ENCODE measurements around the gene NUP50.

Gene NUP50

DNA sequence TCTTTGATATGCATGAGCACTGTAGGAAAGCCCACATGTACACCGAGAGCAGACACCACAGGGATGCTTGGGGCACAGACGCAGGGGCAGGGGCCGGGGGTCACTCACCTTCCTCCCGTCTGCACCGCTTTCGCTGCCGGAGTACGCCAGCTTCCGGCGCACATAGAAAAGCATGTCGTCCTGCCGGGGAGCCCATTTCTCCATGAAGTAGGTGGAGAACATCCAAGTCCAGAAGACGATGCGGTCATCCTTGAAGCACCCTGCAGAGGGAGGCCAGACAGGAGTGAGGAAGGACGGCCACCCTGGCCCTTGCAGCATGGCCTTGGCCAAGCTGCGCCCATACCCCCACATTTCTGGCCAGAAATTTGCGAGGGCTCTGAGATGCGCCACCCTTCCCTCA, 48.1 kb downstream of the NUP50 start:
- CTCF ChIA-PET = interaction anchor here (0.7 kb wide), 1 partner anchor 91 kb away, joined by 3 read pairs; no protein-coding TSS in a partner anchor

DNA sequence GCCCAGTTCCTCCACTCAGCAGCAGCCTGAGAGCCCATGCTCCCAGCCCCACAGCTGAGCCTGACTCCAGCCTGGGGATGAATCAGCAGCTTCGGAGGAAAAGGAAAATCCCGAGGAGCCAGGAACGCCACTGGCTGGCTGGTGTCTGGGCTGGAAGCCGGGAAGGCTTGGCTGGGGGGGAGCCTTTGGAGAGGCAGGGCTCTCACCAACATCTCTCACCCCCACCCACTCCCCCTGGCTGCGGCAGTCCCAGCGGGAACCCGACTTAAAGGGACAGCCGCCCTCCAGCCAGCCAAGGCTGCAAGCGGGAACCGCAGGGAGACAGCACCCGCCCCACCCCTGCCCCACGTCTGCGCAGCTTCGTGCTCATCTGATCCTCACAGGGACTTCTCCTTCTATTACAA, 48.6 kb downstream of the NUP50 start:
- CTCF ChIA-PET = interaction anchor here (0.7 kb wide), 1 partner anchor 92 kb away, joined by 3 read pairs; no protein-coding TSS in a partner anchor
- POLR2A ChIA-PET = no interaction called here
- no peak for DNase-seq (ENCODE audit: extremely low spot score)
- TF ChIP-seq, protein P1, sequence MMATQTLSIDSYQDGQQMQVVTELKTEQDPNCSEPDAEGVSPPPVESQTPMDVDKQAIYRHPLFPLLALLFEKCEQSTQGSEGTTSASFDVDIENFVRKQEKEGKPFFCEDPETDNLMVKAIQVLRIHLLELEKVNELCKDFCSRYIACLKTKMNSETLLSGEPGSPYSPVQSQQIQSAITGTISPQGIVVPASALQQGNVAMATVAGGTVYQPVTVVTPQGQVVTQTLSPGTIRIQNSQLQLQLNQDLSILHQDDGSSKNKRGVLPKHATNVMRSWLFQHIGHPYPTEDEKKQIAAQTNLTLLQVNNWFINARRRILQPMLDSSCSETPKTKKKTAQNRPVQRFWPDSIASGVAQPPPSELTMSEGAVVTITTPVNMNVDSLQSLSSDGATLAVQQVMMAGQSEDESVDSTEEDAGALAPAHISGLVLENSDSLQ (IDR thresholded peaks at IDR 0.05) = no peak
- no peak for TF ChIP-seq LEF1 (IDR thresholded peaks at IDR 0.05; ENCODE audit: borderline replicate concordance)
- TF ChIP-seq FOXM1 (IDR thresholded peaks at IDR 0.05; ENCODE audit: borderline replicate concordance) = no peak
- no peak for TF ChIP-seq HDGF (IDR thresholded peaks at IDR 0.05; ENCODE audit: borderline replicate concordance)
- no peak for TF ChIP-seq ZNF384 (IDR thresholded peaks at IDR 0.05)
- no peak for TF ChIP-seq BHLHE40 (IDR thresholded peaks at IDR 0.05; ENCODE audit: borderline replicate concordance)
- TF ChIP-seq CTBP1 (IDR thresholded peaks at IDR 0.05; ENCODE audit: borderline replicate concordance) = no peak
- TF ChIP-seq L3MBTL2 (conservative IDR thresholded peaks at IDR 0.05) = no peak
- TF ChIP-seq ELF4 (IDR thresholded peaks at IDR 0.05) = no peak
- no peak for TF ChIP-seq NFRKB (IDR thresholded peaks at IDR 0.05)
- TF ChIP-seq FOXA1 (IDR thresholded peaks at IDR 0.05) = no peak
- no peak for TF ChIP-seq FOXK2 (IDR thresholded peaks at IDR 0.05)
- TF ChIP-seq ARNT (IDR thresholded peaks at IDR 0.05) = no peak
- no peak for TF ChIP-seq SP1 (IDR thresholded peaks at IDR 0.05)
- TF ChIP-seq SUZ12 (IDR thresholded peaks at IDR 0.05) = no peak
- no peak for TF ChIP-seq TARDBP (IDR thresholded peaks at IDR 0.05)

More for the DNA sequence above, 48.1 kb downstream of the NUP50 start:
- TF ChIP-seq LEF1 (IDR thresholded peaks at IDR 0.05; ENCODE audit: borderline replicate concordance) (no peak), NFRKB (IDR thresholded peaks at IDR 0.05) (no peak), SP1 (IDR thresholded peaks at IDR 0.05) (no peak)
- DNase-seq (ENCODE audit: extremely low spot score) = no peak
- POLR2A ChIA-PET = no interaction called here

DNA sequence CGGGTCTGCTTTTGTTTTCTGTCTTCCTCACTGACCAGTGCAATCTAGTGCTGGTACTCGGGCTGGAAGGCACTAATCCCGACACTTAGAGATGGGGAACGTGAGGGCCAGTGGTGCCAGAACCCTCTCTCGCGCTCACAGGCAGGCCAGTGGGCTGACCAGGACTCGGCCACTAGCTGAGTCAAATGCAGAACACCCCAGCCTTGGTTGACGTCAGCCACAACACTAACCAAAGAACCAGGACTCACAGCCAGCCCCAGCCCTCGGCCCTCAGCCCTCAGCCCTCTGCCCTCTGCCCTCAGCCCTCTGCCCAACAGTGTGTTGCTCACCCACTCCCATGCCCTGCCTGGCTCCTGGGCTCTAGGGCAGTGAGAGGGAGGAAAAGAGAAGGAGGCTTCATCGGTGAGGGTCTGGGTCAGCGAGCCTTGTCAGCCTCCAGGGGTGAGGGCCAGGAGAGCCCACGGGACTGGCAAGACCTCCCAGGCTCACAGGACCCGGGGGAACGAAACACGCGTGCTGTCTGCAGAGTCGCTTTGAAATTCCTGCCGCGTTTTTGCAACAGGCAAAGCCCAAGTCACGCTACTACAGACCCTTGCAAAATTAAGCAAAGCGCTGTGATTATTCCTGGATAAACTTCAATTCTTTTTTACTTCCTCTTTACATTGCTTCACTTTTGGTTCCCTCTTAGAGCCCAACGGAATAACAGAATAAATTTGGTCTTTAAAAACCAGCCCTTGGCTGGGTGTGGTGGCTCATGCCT, 49.4 kb downstream of the NUP50 start:
- ChIA-PET POLR2A (no interaction called here), CTCF (no interaction called here)
- no peak for DNase-seq (ENCODE audit: extremely low spot score)
- no peak for TF ChIP-seq TARDBP (IDR thresholded peaks at IDR 0.05)
- no peak for TF ChIP-seq FOXK2 (IDR thresholded peaks at IDR 0.05)
- no peak for TF ChIP-seq FOXM1 (IDR thresholded peaks at IDR 0.05; ENCODE audit: borderline replicate concordance)
- no peak for TF ChIP-seq ELF4 (IDR thresholded peaks at IDR 0.05)
- no peak for TF ChIP-seq CTBP1 (IDR thresholded peaks at IDR 0.05; ENCODE audit: borderline replicate concordance)
- no peak for TF ChIP-seq L3MBTL2 (conservative IDR thresholded peaks at IDR 0.05)
- TF ChIP-seq, protein P1 (IDR thresholded peaks at IDR 0.05) = no peak
- no peak for TF ChIP-seq NFRKB (IDR thresholded peaks at IDR 0.05)
- no peak for TF ChIP-seq SP1 (IDR thresholded peaks at IDR 0.05)
- TF ChIP-seq BHLHE40 (IDR thresholded peaks at IDR 0.05; ENCODE audit: borderline replicate concordance) = no peak
- TF ChIP-seq ZNF384 (IDR thresholded peaks at IDR 0.05) = no peak
- no peak for TF ChIP-seq FOXA1 (IDR thresholded peaks at IDR 0.05)
- TF ChIP-seq ARNT (IDR thresholded peaks at IDR 0.05) = no peak
- TF ChIP-seq LEF1 (IDR thresholded peaks at IDR 0.05; ENCODE audit: borderline replicate concordance) = no peak

DNA sequence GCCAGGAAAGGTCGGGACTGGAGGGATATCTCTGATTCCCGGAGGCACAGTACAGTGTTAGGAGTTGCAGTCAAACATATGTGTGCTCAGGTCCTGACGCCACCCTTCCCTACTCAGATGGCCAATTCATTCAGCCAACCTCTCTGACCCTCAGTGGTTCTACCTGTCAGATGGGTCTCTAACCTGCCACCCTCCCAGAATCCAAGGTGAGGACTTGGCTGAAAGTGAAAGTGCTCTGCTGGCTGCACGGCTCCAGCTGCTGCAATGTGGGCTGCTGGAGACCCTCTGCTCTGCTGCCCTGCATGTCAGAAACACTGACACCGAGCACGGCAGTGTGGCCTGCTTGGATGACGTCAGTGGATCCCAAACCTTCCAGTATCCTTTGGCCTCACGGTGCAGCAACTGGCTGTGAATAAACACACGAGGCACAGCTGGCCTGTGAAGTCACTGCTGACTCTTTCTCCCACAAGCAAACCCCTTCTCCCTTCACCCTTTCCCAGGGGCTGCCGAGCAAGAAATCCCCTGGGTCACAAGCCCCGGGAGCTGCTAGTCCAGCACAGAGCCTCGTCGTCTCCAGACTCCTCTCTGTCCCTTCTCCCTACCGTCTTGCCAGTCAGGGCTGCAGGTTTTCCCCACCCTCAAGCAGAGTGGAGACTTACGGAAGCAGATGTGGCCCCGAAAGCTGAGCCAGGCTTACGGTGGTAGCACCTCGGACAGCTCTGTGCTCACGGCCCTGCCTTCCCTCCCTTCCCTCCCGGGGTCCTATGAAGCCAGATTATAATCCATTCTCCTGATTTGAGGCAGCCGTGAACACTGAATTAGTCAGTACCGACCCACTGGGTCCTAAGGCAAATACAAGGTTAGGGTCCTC, 52.6 kb downstream of the NUP50 start:
- ChIA-PET POLR2A (no interaction called here), CTCF (no interaction called here)

DNA sequence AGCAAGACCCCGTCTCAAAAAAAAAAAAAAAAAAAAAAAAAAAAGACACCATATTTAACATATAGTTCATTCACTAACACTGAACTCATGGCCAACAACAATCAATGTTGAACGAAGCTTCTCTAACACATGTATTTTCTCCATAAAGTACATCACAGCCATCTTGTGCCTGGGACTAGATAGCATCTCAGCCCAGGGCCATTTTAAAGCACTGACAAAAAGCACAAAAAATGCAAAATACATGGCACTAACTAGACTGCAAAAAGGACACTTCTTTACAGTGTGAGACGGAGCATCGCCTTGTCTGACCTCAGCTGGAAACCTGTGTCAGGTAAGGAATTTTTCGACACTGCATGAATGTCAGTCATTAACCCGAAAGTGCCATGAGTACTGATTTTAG, 53.6 kb downstream of the NUP50 start:
- CTCF ChIA-PET = no interaction called here
- no peak for TF ChIP-seq NFRKB (IDR thresholded peaks at IDR 0.05)
- no peak for TF ChIP-seq FOXK2 (IDR thresholded peaks at IDR 0.05)
- DNase-seq (ENCODE audit: extremely low spot score) = no peak
- POLR2A ChIA-PET = no interaction called here

More for the DNA sequence above, 52.6 kb downstream of the NUP50 start:
- TF ChIP-seq HDGF (IDR thresholded peaks at IDR 0.05; ENCODE audit: borderline replicate concordance) = no peak
- no peak for TF ChIP-seq ZNF384 (IDR thresholded peaks at IDR 0.05)
- no peak for TF ChIP-seq SUZ12 (IDR thresholded peaks at IDR 0.05)
- TF ChIP-seq SP1 (IDR thresholded peaks at IDR 0.05) = no peak
- no peak for TF ChIP-seq L3MBTL2 (conservative IDR thresholded peaks at IDR 0.05)
- TF ChIP-seq, protein P1 (IDR thresholded peaks at IDR 0.05) = no peak
- TF ChIP-seq LEF1 (IDR thresholded peaks at IDR 0.05; ENCODE audit: borderline replicate concordance) = no peak
- no peak for TF ChIP-seq ARNT (IDR thresholded peaks at IDR 0.05)
- TF ChIP-seq TARDBP (IDR thresholded peaks at IDR 0.05) = no peak
- no peak for TF ChIP-seq FOXM1 (IDR thresholded peaks at IDR 0.05; ENCODE audit: borderline replicate concordance)
- TF ChIP-seq FOXK2 (IDR thresholded peaks at IDR 0.05) = no peak
- TF ChIP-seq ELF4 (IDR thresholded peaks at IDR 0.05) = no peak
- no peak for TF ChIP-seq BHLHE40 (IDR thresholded peaks at IDR 0.05; ENCODE audit: borderline replicate concordance)
- TF ChIP-seq FOXA1 (IDR thresholded peaks at IDR 0.05) = no peak
- no peak for TF ChIP-seq CTBP1 (IDR thresholded peaks at IDR 0.05; ENCODE audit: borderline replicate concordance)
- no peak for TF ChIP-seq NFRKB (IDR thresholded peaks at IDR 0.05)
- DNase-seq (ENCODE audit: extremely low spot score) = no peak

DNA sequence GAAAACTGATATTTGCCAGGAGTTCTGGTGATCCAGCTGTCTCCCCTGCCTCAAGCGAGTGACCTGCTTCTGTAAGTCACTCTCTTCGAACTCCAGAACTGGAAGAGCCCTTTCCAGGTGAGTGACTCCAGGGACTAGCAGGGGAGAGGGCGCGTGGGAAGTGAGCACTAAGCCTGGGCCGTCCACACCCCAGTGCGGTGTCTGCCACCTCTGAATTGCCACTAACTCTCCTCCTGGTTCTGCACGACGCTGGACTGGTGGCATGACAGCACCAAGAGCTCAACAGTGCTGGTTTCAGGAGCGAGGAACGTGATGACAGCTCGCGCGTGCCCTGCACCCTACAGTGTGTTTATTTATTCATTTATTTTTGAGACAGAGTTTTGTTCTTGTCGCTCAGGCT, 54.1 kb downstream of the NUP50 start:
- no peak for DNase-seq (ENCODE audit: extremely low spot score)
- TF ChIP-seq FOXA1 (IDR thresholded peaks at IDR 0.05) (no peak), FOXK2 (IDR thresholded peaks at IDR 0.05) (no peak), HDGF (IDR thresholded peaks at IDR 0.05; ENCODE audit: borderline replicate concordance) (no peak), LEF1 (IDR thresholded peaks at IDR 0.05; ENCODE audit: borderline replicate concordance) (no peak), FOXM1 (IDR thresholded peaks at IDR 0.05; ENCODE audit: borderline replicate concordance) (no peak), ARNT (IDR thresholded peaks at IDR 0.05) (no peak)
- TF ChIP-seq, protein P1 (IDR thresholded peaks at IDR 0.05) = no peak
- POLR2A ChIA-PET = no interaction called here

More for the DNA sequence above, 54.1 kb downstream of the NUP50 start:
- CTCF ChIA-PET = no interaction called here
